ENCODE results near the gene UPF2.

DNA sequence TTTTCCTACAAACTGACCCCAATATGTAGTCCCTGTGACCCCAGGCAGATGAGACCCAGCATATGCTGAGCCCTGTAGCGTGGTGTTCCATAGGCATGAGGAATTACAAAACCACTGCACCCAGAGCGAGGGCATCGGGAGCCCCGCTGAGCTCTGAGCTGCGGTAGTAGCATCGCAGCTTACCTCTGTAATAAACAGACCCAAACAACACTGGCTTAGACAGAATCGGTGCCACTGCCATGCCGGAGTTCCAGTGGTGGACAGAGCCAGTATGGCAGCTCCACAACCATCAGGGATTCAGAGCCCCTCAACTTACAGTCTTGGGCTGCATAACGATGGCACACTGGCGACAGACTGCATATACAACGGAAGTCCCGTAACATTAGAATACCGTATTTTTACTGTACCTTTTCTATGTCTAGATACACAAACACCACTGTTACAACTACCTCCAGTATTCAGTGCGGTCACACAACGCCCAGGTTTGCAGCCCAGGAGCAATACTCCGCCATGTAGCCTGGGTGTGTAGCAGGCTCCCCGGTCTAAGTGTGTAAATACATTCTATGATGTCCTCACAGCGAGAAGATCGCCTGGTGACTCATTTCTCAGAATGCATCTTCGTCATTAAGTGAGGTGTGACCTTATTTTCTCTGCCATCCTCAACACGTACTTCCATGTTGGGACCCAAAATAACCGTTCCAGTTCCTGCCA is 150.7 kb downstream of the UPF2 start:
- TF ChIP-seq, protein P1, sequence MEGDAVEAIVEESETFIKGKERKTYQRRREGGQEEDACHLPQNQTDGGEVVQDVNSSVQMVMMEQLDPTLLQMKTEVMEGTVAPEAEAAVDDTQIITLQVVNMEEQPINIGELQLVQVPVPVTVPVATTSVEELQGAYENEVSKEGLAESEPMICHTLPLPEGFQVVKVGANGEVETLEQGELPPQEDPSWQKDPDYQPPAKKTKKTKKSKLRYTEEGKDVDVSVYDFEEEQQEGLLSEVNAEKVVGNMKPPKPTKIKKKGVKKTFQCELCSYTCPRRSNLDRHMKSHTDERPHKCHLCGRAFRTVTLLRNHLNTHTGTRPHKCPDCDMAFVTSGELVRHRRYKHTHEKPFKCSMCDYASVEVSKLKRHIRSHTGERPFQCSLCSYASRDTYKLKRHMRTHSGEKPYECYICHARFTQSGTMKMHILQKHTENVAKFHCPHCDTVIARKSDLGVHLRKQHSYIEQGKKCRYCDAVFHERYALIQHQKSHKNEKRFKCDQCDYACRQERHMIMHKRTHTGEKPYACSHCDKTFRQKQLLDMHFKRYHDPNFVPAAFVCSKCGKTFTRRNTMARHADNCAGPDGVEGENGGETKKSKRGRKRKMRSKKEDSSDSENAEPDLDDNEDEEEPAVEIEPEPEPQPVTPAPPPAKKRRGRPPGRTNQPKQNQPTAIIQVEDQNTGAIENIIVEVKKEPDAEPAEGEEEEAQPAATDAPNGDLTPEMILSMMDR (IDR thresholded peaks at IDR 0.05; ENCODE audit: low read depth, low read length) = no peak
- TF ChIP-seq POLR2A (IDR thresholded peaks at IDR 0.05; ENCODE audit: extremely low read depth, insufficient read length) (no peak), MYC (IDR thresholded peaks at IDR 0.05; ENCODE audit: low read depth, low read length) (no peak)
- TF ChIP-seq, protein P2, sequence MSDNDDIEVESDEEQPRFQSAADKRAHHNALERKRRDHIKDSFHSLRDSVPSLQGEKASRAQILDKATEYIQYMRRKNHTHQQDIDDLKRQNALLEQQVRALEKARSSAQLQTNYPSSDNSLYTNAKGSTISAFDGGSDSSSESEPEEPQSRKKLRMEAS (IDR thresholded peaks at IDR 0.05; ENCODE audit: low read depth, low read length) = no peak

All from NB4 (cell line).